ENCODE data around the gene GRHPR. TPM values are rescaled to one million over a fixed set of nuclear protein-coding genes. Genes with fewer than 3 reads are reported as not detected.

The GRHPR gene
- total and polyA plus RNA-seq, 2 of the 4 experiments (the other 2 are of a cell fraction) = 182 to 191 TPM

- no peak overlapping the region for H4K91ac ChIP-seq (ENCODE audit: insufficient read depth, low read depth, low read length)
- no peak overlapping the region for H2BK5ac ChIP-seq (ENCODE audit: low read depth, low read length, poor library complexity, severe bottlenecking)
- no peak overlapping the region for H2AK9ac ChIP-seq (replicated peaks; ENCODE audit: low read depth, low read length, poor library complexity)
- H3K23ac ChIP-seq (ENCODE audit: low read depth, low read length) = no peak overlapping the region
- no peak overlapping the region for H2BK15ac ChIP-seq (ENCODE audit: low read depth, low read length)
- ATAC-seq (ENCODE audit: low read depth) = no peak
- no peak overlapping the region for H4K8ac ChIP-seq (ENCODE audit: low read depth in 2 of 2, low read length in 2 of 2)
- intact Hi-C loops (cut with micrococcal nuclease) (no loop called here), dilution Hi-C loops (cut with HindIII; ENCODE audit: low sequenced_read_pairs, unreplicated experiment) (no loop called here), in situ Hi-C loops (cut with MboI; ENCODE audit: low sequenced_read_pairs) (loop anchor here (25.0 kb wide), 2 partner anchors 585 to 885 kb away; partner anchors contain the start of gene SHB)
- H3K14ac ChIP-seq (replicated peaks; ENCODE audit: low read depth, low read length) = no peak overlapping the region
- H3K4ac ChIP-seq (ENCODE audit: low read depth, low read length) = no peak overlapping the region
- H2AFZ ChIP-seq (replicated peaks; ENCODE audit: low read length, poor library complexity) = no peak overlapping the region
- no peaks in the 10 kb centered on the region; the same call in 1 of the 2 replicates for H3K9me3 ChIP-seq (ENCODE audit: control insufficient read depth, insufficient read depth, low read length)
- H2BK120ac ChIP-seq (ENCODE audit: low read depth, low read length) = no peak overlapping the region
- BruUV-seq (replicated peaks) = no TSS peak
- ChIA-PET CTCF (no interaction called here), POLR2A (ENCODE audit: unreplicated experiment) (no interaction called here)
- H3K27me3 ChIP-seq (ENCODE audit: control insufficient read depth, insufficient read depth, low read length) = peaks cover 10% of the 10 kb centered on the region
- 76% methylated on average over 8 of the region's 11 CpGs; no CpG with 5 or more reads in 1 of the 2 experiments for WGBS, 2 experiments (ENCODE audit: extremely low coverage in 2 of 2, insufficient read length in 1 of 2)
- H3K56ac ChIP-seq (ENCODE audit: extremely low read depth, insufficient read depth, low read length) = no peak overlapping the region
- H2AK5ac ChIP-seq (ENCODE audit: low read depth, low read length) = no peak overlapping the region
- H3K9me1 ChIP-seq (ENCODE audit: insufficient read depth, low read length) = peaks cover 3% of the 10 kb centered on the region; the same call in 1 of the 2 replicates
- H2BK20ac ChIP-seq (ENCODE audit: low read depth, low read length) = no peak overlapping the region
- no peak overlapping the region for H3K4me2 ChIP-seq (ENCODE audit: low read depth, low read length)
- H3K9ac ChIP-seq (ENCODE audit: low read depth, low read length) = no peak overlapping the region
- DNase-seq = no peak
- no peak overlapping the region for H3K18ac ChIP-seq (ENCODE audit: low read depth, low read length)
- H4K20me1 ChIP-seq (ENCODE audit: insufficient read depth, low read length) = no peaks in the 10 kb centered on the region
- no peak overlapping the region for H3K4me3 ChIP-seq (ENCODE audit: insufficient read depth, low read depth, low read length)
- TF ChIP-seq RAD21 (IDR thresholded peaks at IDR 0.05; ENCODE audit: low read length) (no peak), CHD1 (IDR thresholded peaks at IDR 0.05; ENCODE audit: low read depth, low read length) (no peak), CEBPB (IDR thresholded peaks at IDR 0.05; ENCODE audit: low read depth, low read length) (no peak), POLR2A (IDR thresholded peaks at IDR 0.05; ENCODE audit: low read depth, low read length) (no peak), RFX5 (IDR thresholded peaks at IDR 0.05; ENCODE audit: low read depth, low read length) (no peak), BHLHE40 (IDR thresholded peaks at IDR 0.05; ENCODE audit: low read depth, low read length) (no peak), SMC3 (IDR thresholded peaks at IDR 0.05; ENCODE audit: low read depth, low read length) (no peak), USF2 (IDR thresholded peaks at IDR 0.05; ENCODE audit: low read depth, low read length) (no peak), MAFK (IDR thresholded peaks at IDR 0.05; ENCODE audit: low read depth, low read length) (no peak), MXI1 (IDR thresholded peaks at IDR 0.05; ENCODE audit: borderline replicate concordance, low read depth, low read length) (no peak), RCOR1 (IDR thresholded peaks at IDR 0.05; ENCODE audit: insufficient replicate concordance, low read length) (no peak), MAZ (IDR thresholded peaks at IDR 0.05; ENCODE audit: borderline replicate concordance, low read depth, low read length) (no peak), FOS (IDR thresholded peaks at IDR 0.05; ENCODE audit: low read depth, low read length) (no peak), NFE2L2 (IDR thresholded peaks at IDR 0.05; ENCODE audit: low read depth, low read length) (no peak)
- TF ChIP-seq, protein P1, sequence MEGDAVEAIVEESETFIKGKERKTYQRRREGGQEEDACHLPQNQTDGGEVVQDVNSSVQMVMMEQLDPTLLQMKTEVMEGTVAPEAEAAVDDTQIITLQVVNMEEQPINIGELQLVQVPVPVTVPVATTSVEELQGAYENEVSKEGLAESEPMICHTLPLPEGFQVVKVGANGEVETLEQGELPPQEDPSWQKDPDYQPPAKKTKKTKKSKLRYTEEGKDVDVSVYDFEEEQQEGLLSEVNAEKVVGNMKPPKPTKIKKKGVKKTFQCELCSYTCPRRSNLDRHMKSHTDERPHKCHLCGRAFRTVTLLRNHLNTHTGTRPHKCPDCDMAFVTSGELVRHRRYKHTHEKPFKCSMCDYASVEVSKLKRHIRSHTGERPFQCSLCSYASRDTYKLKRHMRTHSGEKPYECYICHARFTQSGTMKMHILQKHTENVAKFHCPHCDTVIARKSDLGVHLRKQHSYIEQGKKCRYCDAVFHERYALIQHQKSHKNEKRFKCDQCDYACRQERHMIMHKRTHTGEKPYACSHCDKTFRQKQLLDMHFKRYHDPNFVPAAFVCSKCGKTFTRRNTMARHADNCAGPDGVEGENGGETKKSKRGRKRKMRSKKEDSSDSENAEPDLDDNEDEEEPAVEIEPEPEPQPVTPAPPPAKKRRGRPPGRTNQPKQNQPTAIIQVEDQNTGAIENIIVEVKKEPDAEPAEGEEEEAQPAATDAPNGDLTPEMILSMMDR (conservative IDR thresholded peaks at IDR 0.05; ENCODE audit: low read depth, low read length) = no peak
- TF ChIP-seq, protein P2, sequence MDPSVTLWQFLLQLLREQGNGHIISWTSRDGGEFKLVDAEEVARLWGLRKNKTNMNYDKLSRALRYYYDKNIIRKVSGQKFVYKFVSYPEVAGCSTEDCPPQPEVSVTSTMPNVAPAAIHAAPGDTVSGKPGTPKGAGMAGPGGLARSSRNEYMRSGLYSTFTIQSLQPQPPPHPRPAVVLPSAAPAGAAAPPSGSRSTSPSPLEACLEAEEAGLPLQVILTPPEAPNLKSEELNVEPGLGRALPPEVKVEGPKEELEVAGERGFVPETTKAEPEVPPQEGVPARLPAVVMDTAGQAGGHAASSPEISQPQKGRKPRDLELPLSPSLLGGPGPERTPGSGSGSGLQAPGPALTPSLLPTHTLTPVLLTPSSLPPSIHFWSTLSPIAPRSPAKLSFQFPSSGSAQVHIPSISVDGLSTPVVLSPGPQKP (IDR thresholded peaks at IDR 0.05; ENCODE audit: borderline replicate concordance, low read depth, low read length) = no peak
- H3K27ac ChIP-seq (ENCODE audit: insufficient read depth, low read length) = no peak overlapping the region
- no peaks in the 10 kb centered on the region for H3K36me3 ChIP-seq (ENCODE audit: control insufficient read depth, insufficient read depth, low read length)
- H3K4me1 ChIP-seq (ENCODE audit: control insufficient read depth, insufficient read depth, low read length) = peaks cover 2% of the 10 kb centered on the region
- no peak overlapping the region for H4K5ac ChIP-seq (ENCODE audit: low read depth, low read length)
- no peaks in the 10 kb centered on the region for H3K79me1 ChIP-seq (ENCODE audit: low read depth in 1 of 2, low read length in 2 of 2)
These were observed 54.4 kb downstream of the GRHPR start for GRCh38 chr9:37476930-37477329.
